Measurements from ENCODE around the gene GHRL. TPM values are rescaled to one million over a fixed set of nuclear protein-coding genes. Genes with fewer than 3 reads are reported as not detected.
A peak's percentile ranks its signal among the peaks of the same experiment; 100 is the strongest.

The GHRL gene
- total RNA-seq: 3.6 TPM

GRCh38 chr3:10292505-10293419 lies at the start of gene GHRL:
GHRL (minus strand) TSS chr3:10292947; CDS start chr3:10290180, 2,767 bp downstream.

GRCh38 chr3:10248184-10248983 lies 44.4 kb downstream of the GHRL start, which contains the start of gene TATDN2:
TATDN2 (plus strand) TSS chr3:10248459; CDS start chr3:10249201, 742 bp downstream.

Small RNA genes within 50 kb of the gene (small RNA-seq; reads per million reads assigned to genes)
- gene MIR378B (ENCODE audit: low replicate concordance): 0.25 reads per million, percentile 18 among the genes with 10 or more reads in this experiment
- not detected for gene RF02126 (ENCODE audit: low replicate concordance)

Other genes starting within 250 kb of the GHRL start
- gene FANCD2OS, start 184.7 kb downstream of the GHRL start, total RNA-seq: not detected
- gene BRK1, start 177.3 kb downstream of the GHRL start, total RNA-seq: 123 TPM
- 55.0 TPM for gene VHL, start 151.2 kb downstream of the GHRL start, total RNA-seq
- 2.7 TPM for gene IRAK2, start 128.0 kb downstream of the GHRL start, total RNA-seq
- 29.3 TPM for gene TATDN2, start 44.5 kb downstream of the GHRL start, total RNA-seq
- 107 TPM for gene SEC13, start 28.2 kb upstream of the GHRL start, total RNA-seq
- gene ATP2B2, start 212.6 kb upstream of the GHRL start, total RNA-seq: 1.6 TPM

Data from metanephros (tissue), 2 donors.